NOMO-1 treated with dmso at 0.1 percent for 144 hours (cell line): ENCODE data around the gene TMEM131L.
"Not testable (repeated sequence)": the region's sequence is repeated elsewhere in the genome, so short reads cannot be mapped to it uniquely, and the experiment has no call there.

Experiments
- DNase-seq: peaks from one replicate; lab custom pipeline; 2025; ENCODE audit not compliant: unreplicated experiment; lab: John Stamatoyannopoulos, UW

TMEM131L gene

GRCh38 chr4:153466081-153466948 lies at the start of gene TMEM131L:
Gene TMEM131L, plus strand, starts transcription at chr4:153466360. Its CDS starts 38 bp downstream, at chr4:153466398.
- peak; percentile 80 for DNase-seq

- DNase-seq = not testable (repeated sequence)
These were observed 49.7 kb upstream of the TMEM131L start for GRCh38 chr4:153416456-153416855.

- no peak for DNase-seq
These were observed 48.0 kb upstream of the TMEM131L start for GRCh38 chr4:153418121-153418520.

- DNase-seq = no peak
These were observed 47.6 kb upstream of the TMEM131L start for GRCh38 chr4:153418558-153418957.

- DNase-seq = no peak
These were observed 47.1 kb upstream of the TMEM131L start for GRCh38 chr4:153419029-153419428.

- DNase-seq = no peak
These were observed 46.4 kb upstream of the TMEM131L start for GRCh38 chr4:153419673-153420278.

GRCh38 chr4:153420361-153420760 lies 45.8 kb upstream of the TMEM131L start:
- no peak for DNase-seq

GRCh38 chr4:153421941-153422340 lies 44.2 kb upstream of the TMEM131L start:
- DNase-seq = no peak

GRCh38 chr4:153426207-153426885 lies 39.8 kb upstream of the TMEM131L start:
- DNase-seq = no peak

- DNase-seq = no peak
These were observed 38.6 kb upstream of the TMEM131L start for GRCh38 chr4:153427363-153428071.

GRCh38 chr4:153428941-153429475 lies 37.2 kb upstream of the TMEM131L start:
- no peak for DNase-seq

- DNase-seq = peak; percentile 77
These were observed 33.0 kb upstream of the TMEM131L start for GRCh38 chr4:153432965-153433753.

GRCh38 chr4:153433754-153434105 lies 32.4 kb upstream of the TMEM131L start:
- no peak for DNase-seq

- no peak for DNase-seq
These were observed 32.0 kb upstream of the TMEM131L start for GRCh38 chr4:153434190-153434589.

- DNase-seq = no peak
These were observed 27.0 kb upstream of the TMEM131L start for GRCh38 chr4:153438916-153439756.

- DNase-seq = no peak
These were observed 26.3 kb upstream of the TMEM131L start for GRCh38 chr4:153439831-153440230.

- DNase-seq = peak; percentile 28
These were observed 25.7 kb upstream of the TMEM131L start for GRCh38 chr4:153440475-153440874.

GRCh38 chr4:153447175-153447905 lies 18.8 kb upstream of the TMEM131L start:
- no peak for DNase-seq
